Smooth muscle cell of the brain vasculature (primary cell): ENCODE data around the gene CCNB1IP1.
"Not testable (repeated sequence)": the region's sequence is repeated elsewhere in the genome, so short reads cannot be mapped to it uniquely, and the experiment has no call there.

Experiments used
- DNase-seq: peaks from one replicate; pipeline ENCODE4 v3.0.0-alpha.2; 2012; ENCODE audit warnings: low read depth, low spot score

Gene CCNB1IP1

DNA sequence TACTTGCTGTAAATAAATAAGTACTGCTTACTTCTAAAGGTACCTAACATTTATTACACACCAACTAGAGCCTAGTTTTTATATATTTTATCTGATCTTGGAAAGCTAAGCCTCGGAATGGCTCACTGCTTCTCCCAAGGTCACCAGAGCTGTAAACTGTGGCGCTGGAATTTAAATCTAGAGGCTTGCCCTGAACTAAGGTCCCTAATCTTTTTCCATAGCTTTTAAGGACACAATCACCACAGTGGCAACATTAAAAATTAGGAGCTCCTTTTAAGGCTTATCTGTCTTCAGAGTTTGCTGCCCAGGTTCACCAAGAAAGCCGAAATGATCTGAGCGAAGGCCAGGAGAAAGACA, 670 bp downstream of the CCNB1IP1 start:
- DNase-seq, result no peak

DNA sequence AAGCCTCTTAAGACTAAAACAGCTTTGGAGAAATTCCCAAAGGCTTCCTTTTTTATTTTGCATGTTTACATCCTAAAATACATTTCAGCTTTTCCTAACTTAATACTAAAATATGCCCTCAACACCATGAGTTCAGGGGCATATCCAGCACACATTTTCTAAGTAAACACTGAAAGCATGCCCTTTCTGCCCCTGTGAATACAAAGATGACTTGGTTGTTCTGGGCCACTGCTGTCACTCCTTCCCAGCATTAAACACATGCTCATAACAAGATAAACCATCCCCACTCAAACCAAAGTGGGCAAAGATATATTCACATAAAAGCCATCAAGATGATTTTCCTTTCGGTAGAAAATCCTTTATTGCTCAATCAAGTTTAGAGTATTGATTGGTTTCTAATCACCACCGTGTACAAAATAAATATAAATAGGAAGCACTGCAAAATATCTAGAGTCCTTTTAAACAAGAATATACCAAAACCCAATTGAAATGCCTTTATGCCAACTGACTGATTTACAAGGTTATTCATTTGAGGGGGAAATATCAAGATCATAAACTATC, 1.9 kb downstream of the CCNB1IP1 start:
- no peak for DNase-seq

GRCh38 chr14:20329355-20329754, 3.7 kb downstream of the CCNB1IP1 start:
- DNase-seq, result no peak

GRCh38 chr14:20328705-20329104, 4.4 kb downstream of the CCNB1IP1 start:
- no peak for DNase-seq

DNA sequence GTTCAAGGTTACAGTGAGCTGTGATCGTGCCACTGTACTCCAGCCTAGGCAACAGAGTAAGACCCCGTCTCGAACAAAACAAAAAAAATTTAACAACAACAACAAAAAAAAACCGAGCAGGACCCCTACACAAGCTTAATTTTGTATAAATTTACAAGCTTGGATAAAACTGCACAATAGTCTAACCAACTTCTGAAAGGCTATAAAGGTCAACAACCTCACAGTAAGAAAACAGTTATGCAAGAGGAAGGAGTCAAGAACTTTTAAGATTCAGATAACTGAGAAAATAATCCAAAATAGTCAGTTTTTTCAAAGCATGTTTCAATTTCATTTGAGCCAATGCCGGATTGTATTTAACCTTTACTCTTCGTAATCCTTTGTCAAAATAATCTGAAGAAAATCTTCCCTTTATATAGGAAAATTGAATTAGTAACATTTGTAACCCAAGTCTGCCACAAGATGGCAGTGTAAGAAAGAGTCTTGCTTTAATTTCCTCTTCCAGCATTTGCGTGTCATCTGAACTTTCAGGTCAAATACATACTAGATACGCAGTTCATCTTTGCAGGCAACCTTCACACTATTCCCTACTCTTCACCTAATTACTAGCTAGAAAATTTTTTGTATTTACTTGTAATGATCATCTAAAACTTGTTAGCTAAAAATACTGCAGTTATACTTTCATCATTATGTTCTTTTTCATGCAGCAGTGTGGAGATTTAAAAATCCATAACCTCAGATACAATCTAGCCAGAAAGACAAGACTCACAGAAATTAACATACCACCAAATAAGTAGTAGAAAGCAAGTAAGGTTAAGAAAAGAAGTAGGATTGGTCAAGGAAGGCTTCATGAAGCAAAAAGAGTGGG, 5.8 kb downstream of the CCNB1IP1 start:
- DNase-seq, result no peak

- no peak for DNase-seq
Observed at GRCh38 chr14:20317720-20318119, 15.4 kb downstream of the CCNB1IP1 start.

GRCh38 chr14:20314026-20314425, 19.1 kb downstream of the CCNB1IP1 start:
- no peak for DNase-seq

DNA sequence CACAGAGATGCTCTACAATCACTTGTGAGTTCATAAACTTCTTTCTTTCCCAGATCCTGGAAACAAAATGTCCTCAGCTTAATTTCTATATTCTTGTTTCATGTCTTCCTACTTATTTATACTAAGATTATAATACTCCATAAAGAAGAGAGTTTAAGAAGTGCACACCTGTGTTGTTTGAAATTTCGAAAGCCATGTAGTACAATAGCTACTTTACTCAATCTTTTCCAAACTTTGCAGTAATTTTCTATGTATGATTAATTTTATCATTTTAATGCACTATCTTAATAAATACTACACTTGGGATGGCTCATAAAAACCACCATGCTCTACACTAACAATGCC, 27.0 kb downstream of the CCNB1IP1 start:
- no peak for DNase-seq

DNA sequence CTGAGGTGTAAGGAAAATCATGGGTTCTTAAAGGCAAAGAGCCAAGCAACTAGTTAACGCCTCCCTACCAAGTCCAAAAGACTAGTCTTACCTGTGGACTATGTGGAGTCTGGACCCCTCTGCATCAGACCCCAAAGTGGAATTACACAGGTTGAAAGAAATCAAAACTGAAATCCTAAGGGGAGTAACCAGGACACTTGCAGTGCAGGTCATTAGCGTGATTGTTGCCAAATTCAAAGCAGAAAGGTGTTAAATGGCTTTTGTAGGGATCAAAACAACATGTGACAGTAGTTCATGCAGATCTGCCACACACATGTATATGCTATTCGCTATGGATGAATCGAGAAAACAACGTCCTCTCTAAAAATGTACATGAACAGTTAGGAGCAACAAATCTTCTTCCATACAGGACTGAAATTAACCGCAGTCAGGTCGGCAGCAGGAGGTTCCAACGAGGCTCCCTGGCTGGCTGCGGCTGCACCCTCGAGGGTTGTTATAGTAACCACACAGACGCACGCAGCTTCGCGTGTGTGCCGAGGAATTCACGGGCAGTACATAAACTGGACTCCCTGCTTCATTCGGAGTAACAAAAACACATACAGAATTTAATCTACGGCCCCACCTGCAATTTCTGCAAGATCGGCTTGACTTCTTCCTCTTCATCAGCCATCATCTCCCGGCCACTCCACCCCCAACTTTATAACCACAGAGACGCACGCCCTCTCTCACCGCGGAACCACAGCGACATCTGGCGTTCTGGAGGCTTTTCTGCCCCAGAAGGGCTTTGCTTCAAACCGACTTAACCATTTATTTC, 27.6 kb downstream of the CCNB1IP1 start, which contains the start of gene TTC5:
Gene TTC5 (minus strand): TSS at position 687 of the 814 bp plus-strand sequence. CDS start 14 bp downstream, at position 673.
- peak; percentile 85 for DNase-seq

- no peak for DNase-seq
Observed at GRCh38 chr14:20302042-20302755, 30.9 kb downstream of the CCNB1IP1 start.

- no peak for DNase-seq
Observed at GRCh38 chr14:20295067-20295466, 38.0 kb downstream of the CCNB1IP1 start.

DNA sequence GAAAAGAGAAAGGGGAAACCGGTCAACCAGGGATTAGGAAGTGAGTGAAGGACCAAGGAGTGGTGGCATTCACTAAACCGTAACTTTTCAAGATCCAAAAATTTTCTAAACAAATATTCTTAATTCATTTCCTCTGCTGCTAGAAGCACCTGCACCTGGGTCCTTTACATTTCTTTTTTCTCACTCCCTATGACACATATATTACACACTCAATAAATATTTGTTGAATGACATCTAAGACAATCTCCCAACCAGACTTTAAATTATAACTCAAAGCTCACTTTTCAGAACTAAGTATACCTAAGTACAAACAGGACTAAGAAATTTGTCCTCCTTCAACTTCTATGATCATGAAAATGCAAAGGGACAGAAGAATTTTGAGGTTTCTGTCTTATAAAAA, 38.4 kb downstream of the CCNB1IP1 start:
- DNase-seq, result no peak

GRCh38 chr14:20281998-20282397, 51.1 kb downstream of the CCNB1IP1 start:
- DNase-seq, result not testable (repeated sequence)

- DNase-seq, result not testable (repeated sequence)
Observed at GRCh38 chr14:20280265-20280664, 52.8 kb downstream of the CCNB1IP1 start.

GRCh38 chr14:20278414-20278813, 54.7 kb downstream of the CCNB1IP1 start:
- no peak for DNase-seq

- no peak for DNase-seq
Observed at GRCh38 chr14:20277409-20277808, 55.7 kb downstream of the CCNB1IP1 start.

- no peak for DNase-seq
Observed at GRCh38 chr14:20274062-20274461, 59.0 kb downstream of the CCNB1IP1 start.

DNA sequence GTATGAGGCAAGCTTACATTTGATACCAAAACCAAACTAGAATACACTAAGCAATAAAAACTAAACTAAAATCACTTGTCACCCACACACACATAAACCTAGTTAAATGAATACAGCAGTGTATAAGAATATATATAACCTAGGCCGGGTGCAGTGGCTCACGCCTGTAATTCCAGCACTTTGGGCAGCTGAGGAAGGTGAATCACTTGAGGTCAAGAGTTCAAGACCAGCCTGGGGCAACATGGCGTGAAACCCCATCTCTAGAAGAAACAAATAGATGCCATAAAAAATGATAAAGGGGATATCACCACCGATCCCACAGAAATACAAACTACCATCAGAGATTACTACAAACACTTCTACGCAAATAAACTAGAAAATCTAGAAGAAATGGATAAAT, 68.7 kb downstream of the CCNB1IP1 start:
- not testable (repeated sequence) for DNase-seq

- DNase-seq, result no peak
Observed at GRCh38 chr14:20262642-20263128, 70.4 kb downstream of the CCNB1IP1 start.
